HepG2 (cell line): ENCODE data around the gene TTC23L. TPM values are rescaled to one million over a fixed set of nuclear protein-coding genes. Genes with fewer than 3 reads are reported as not detected.
A peak's percentile ranks its signal among the peaks of the same experiment; 100 is the strongest.

Experiments
- ARID5B ChIP-seq: IDR thresholded peaks from 2 replicates; pipeline ENCODE4 v1.4.0; 2020; ENCODE audit warnings: mild to moderate bottlenecking, missing genetic modification reagents
- ASH2L ChIP-seq: fragments of 300-600, 200-600 bp; sonication (generic); IDR thresholded peaks from 2 replicates; pipeline ENCODE4 v1.7.0; 2017; ENCODE audit warnings: low read depth, mild to moderate bottlenecking, moderate library complexity, mixed read lengths, low read length; ENCODE audit not compliant: insufficient read length
- CSRNP2 ChIP-seq: sonication (generic); formaldehyde crosslinking; conservative IDR thresholded peaks from 2 replicates; pipeline ENCODE4 v1.8.0; 2022; ENCODE audit warnings: low read depth, missing genetic modification reagents
- DRAP1 ChIP-seq: IDR thresholded peaks from 2 replicates; pipeline ENCODE4 v1.6.1; 2016; ENCODE audit warnings: missing genetic modification reagents, missing compliant biosample characterization
- ERF ChIP-seq: IDR thresholded peaks from 2 replicates; pipeline ENCODE4 v1.6.1; 2018; ENCODE audit warnings: missing biosample characterization, missing genetic modification reagents
- FOSL2 ChIP-seq: sonication (generic); formaldehyde crosslinking; IDR thresholded peaks from 2 replicates; pipeline ENCODE4 v1.4.0; 2020; ENCODE audit warnings: missing genetic modification reagents
- HOXA3 ChIP-seq: sonication (generic); formaldehyde crosslinking; IDR thresholded peaks from 2 replicates; pipeline ENCODE4 v1.5.0; 2020; ENCODE audit warnings: missing genetic modification reagents
- MXD1 ChIP-seq: sonication (generic); formaldehyde crosslinking; IDR thresholded peaks from 2 replicates; pipeline ENCODE4 v1.4.0; 2020; ENCODE audit warnings: mild to moderate bottlenecking, missing genetic modification reagents
- MXI1 ChIP-seq: IDR thresholded peaks from 3 replicates; pipeline ENCODE4 v1.6.1; 2012; ENCODE audit warnings: low read depth, low read length, inconsistent platforms, borderline replicate concordance
- NFYB ChIP-seq: sonication (generic); formaldehyde crosslinking; IDR thresholded peaks from 2 replicates; pipeline ENCODE4 v1.4.0; 2020; ENCODE audit warnings: missing genetic modification reagents
- RXRA ChIP-seq: sonication (generic); formaldehyde crosslinking; IDR thresholded peaks from 2 replicates; pipeline ENCODE4 v1.5.1; 2020; ENCODE audit warnings: missing genetic modification reagents
- SP1 ChIP-seq, 2 experiments: fragments of 450-650 bp in 1 of 2; sonication (generic) in 1 of 2; formaldehyde crosslinking in 1 of 2; IDR thresholded peaks; 2 replicates each; pipeline versions ENCODE4 v1.4.0 to v1.6.1; 2016 to 2020; ENCODE audit warnings: missing genetic modification reagents in 1 of 2
- TARDBP ChIP-seq: sonication (generic); formaldehyde crosslinking; IDR thresholded peaks from 2 replicates; pipeline ENCODE4 v1.8.0; 2022; ENCODE audit warnings: mild to moderate bottlenecking, missing genetic modification reagents
- TFE3 ChIP-seq: IDR thresholded peaks from 2 replicates; pipeline ENCODE4 v1.6.1; 2016
- XRCC5 ChIP-seq: fragments of 200-400 bp; formaldehyde crosslinking; optimal IDR thresholded peaks from 2 replicates; pipeline ENCODE3; 2017; ENCODE audit warnings: mild to moderate bottlenecking, low read length
- YY1 ChIP-seq: IDR thresholded peaks from 2 replicates; pipeline ENCODE4 v1.6.1; 2011; ENCODE audit warnings: low read length, low read depth, moderate library complexity, mild to moderate bottlenecking; ENCODE audit not compliant: insufficient read depth, insufficient replicate concordance
- ZNF280B ChIP-seq: sonication (generic); formaldehyde crosslinking; IDR thresholded peaks from 2 replicates; pipeline ENCODE4 v1.5.0; 2020; ENCODE audit warnings: missing genetic modification reagents, mild to moderate bottlenecking, borderline replicate concordance
- ZNF282 ChIP-seq: fragments of 450-650 bp; IDR thresholded peaks from 2 replicates; pipeline ENCODE4 v1.6.1; 2018; ENCODE audit not compliant: partially characterized antibody
- ZNF441 ChIP-seq: sonication (generic); formaldehyde crosslinking; IDR thresholded peaks from 2 replicates; pipeline ENCODE4 v1.7.0; 2021; ENCODE audit warnings: missing genetic modification reagents, borderline replicate concordance
- ZNF879 ChIP-seq: sonication (generic); formaldehyde crosslinking; IDR thresholded peaks from 2 replicates; pipeline ENCODE4 v1.8.1; 2023; ENCODE audit warnings: missing genetic modification reagents
- polyA plus RNA-seq, 8 experiments: library from polyadenylated mRNA; depleted of rRNA in 3 of 8; stranded (reverse) in 7 of 8; unstranded in 1 of 8; fragments of >200 nt; fragmentation: Illumina TruSeq in 4 of 8; extraction: Trizol in 4 of 8; gene quantifications; 2 replicates each; pipeline versions ENCODE4 v1.2.1 to v1.2.3, GENCODE V29; 2011 to 2016; ENCODE audit warnings: low read depth in 4 of 8, missing spikeins in 1 of 8, mixed read lengths in 1 of 8; ENCODE audit not compliant: insufficient read depth in 1 of 8
- total RNA-seq, 5 experiments: library from RNA; depleted of rRNA; stranded (reverse); fragments of >200 nt; fragmentation: Illumina TruSeq; extraction: Trizol; gene quantifications; 2 replicates each; pipeline ENCODE4 v1.2.3, GENCODE V29; 2016; ENCODE audit warnings: low read depth in 1 of 5

The TTC23L gene
- total and polyA plus RNA-seq, 2 of the 13 experiments (the other 11 are each of a cell fraction or from before 2014, with no cell fraction given): 0.37 to 1.4 TPM

- TF ChIP-seq SP1 (IDR thresholded peaks at IDR 0.05) (no peak), SP1 (CRISPR knock-in tag; IDR thresholded peaks at IDR 0.05) (peak; percentile 80), HOXA3 (CRISPR knock-in tag) (no peak), ZNF441 (CRISPR knock-in tag) (peak; percentile 69), TFE3 (CRISPR knock-in tag) (0 out of 2 replicates have a peak, but pooled peaks have one; percentile 16), NFYB (CRISPR knock-in tag) (peak; percentile 36), ZNF282 (no peak), FOSL2 (peak; percentile 16; the same call in 1 of the 2 replicates), TARDBP (CRISPR knock-in tag) (0 out of 2 replicates have a peak, but pooled peaks have one; percentile 28), RXRA (CRISPR knock-in tag) (0 out of 2 replicates have a peak, but pooled peaks have one; percentile 19), ARID5B (peak; percentile 18; the same call in 1 of the 2 replicates), ERF (CRISPR knock-in tag) (peak; percentile 70), MXI1 (peak; percentile 85; the same call in 1 of the 3 replicates), ASH2L (peak; percentile 34), CSRNP2 (CRISPR knock-in tag) (no peak), ZNF280B (CRISPR knock-in tag) (peak; percentile 47; the same call in 1 of the 2 replicates), YY1 (peak; percentile 61), ZNF879 (CRISPR knock-in tag) (no peak), XRCC5 (peak; percentile 23), DRAP1 (peak; percentile 78), MXD1 (CRISPR knock-in tag) (0 out of 2 replicates have a peak, but pooled peaks have one; percentile 7)
Measured at GRCh38 chr5:34929134-34929719, 90.3 kb downstream of the TTC23L start, which contains the start of gene DNAJC21 (continued).
